OCI-LY1 (cell line): ENCODE data around the gene ARHGAP24.

ENCODE experiments used
- CTCF ChIP-seq: fragments of 200-600 bp; sonication (generic), shearing (Covaris generic); IDR thresholded peaks from 2 replicates; pipeline ENCODE4 v1.5.1; 2017; ENCODE audit warnings: mild to moderate bottlenecking, antibody characterized with exemption, low read length, moderate library complexity, mixed read lengths
- EZH2 ChIP-seq: fragments of 200-600 bp; sonication (generic), shearing (Covaris generic); IDR thresholded peaks from 2 replicates; pipeline ENCODE4 v1.8.0; 2017; ENCODE audit warnings: borderline replicate concordance, mixed run types, mild to moderate bottlenecking, antibody characterized with exemption, low read length, moderate library complexity, mixed read lengths

- TF ChIP-seq EZH2, result no peak
- no peak for TF ChIP-seq CTCF
Measured at GRCh38 chr4:85673540-85673939, 198.6 kb downstream of the ARHGAP24 start.
